Activated CD4-positive, alpha-beta T cell treated with anti-CD3 and anti-CD28 coated beads for 24 hours (primary cell): Measurements from ENCODE around the gene USP4.
"Not testable (repeated sequence)": the region's sequence is repeated elsewhere in the genome, so short reads cannot be mapped to it uniquely, and the experiment has no call there.

Experiments used
- DNase-seq, 2 donors: peaks; one replicate each; pipeline ENCODE4 v3.0.0-alpha.2; 2020; ENCODE audit warnings: low read depth in 2 of 2

Gene USP4

GRCh38 chr3:49352281-49352680 lies 12.4 kb upstream of the USP4 start:
- DNase-seq: no peak

- DNase-seq: no peak
Observed at GRCh38 chr3:49351521-49352011, 11.7 kb upstream of the USP4 start.

DNA sequence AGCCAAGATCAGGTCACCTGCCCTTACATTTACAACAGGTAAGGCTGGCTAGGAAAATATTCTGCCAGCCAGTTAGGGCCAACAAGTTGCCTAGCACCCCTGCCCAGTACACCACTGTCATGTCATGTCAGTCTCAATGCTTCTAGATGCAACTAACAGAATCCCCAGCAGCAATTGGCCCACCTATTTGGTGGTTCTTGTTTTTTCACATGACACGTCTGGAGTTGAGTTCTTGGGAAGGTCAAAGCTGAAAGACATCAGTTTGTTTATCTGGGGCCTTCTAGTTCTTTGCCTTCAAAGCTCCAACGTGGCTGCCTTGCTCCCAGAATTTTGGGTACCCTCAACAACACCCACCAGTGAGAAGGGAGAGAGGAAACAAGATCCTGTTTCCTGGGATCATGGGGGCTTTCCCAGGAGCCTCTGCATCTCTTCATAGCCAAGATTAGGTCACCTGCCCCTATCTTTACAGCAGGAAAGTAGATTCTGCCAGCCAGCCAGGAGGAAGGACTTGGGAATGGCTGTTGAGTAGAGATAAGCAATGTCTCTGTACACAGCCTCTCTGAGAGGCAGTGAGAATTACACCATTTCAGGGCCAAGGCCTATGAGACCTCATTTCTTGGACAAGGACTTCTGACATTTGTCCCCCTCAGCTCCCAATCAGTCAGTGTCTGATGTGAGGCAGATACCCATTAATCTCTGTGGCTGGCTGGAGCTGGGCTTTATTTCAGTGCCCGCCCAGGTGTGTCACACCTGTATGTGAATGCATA lies 9.7 kb upstream of the USP4 start:
- DNase-seq: no peak

- DNase-seq: not testable (repeated sequence)
Observed at GRCh38 chr3:49348361-49348760, 8.5 kb upstream of the USP4 start.

DNA sequence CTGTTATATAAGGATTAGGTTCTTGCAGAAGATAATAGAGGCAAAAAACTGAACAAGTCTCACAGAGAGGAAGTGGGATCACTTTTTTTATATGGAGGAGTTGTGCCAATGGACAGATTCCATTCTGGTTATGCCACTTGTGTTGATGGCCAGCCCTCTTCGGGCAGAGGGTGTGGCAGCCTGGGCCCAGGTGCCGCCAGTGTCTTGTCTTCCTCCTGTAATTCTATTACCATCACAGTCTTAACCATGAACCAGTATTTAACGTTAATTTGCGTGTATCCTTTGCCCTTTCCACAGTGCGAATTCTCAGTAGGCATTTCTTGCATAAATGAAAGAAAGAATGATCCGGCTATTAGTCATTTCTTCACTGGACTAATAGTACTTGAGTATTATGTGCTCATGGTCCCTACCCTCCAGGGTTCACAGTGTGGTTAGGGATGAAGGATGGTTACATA lies 7.0 kb upstream of the USP4 start:
- DNase-seq: no peak

DNA sequence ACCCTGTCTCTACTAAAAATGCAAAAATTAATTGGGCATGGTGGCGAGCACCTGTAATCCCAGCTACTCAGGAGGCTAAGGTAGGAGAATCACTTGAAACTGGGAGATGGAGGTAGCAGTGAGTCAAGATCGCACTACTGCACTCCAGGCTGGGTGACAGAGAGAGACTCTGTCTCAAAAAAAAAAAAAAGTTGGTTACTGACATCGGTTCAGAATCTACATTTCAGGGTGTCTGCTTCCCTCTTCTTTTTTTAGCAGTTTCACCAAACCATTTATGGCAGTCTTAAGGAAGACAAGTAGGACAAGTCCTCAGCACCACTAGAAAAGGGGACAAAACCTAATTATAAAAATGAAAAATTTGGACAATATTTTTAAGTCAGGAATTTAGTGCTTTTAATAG lies 3.3 kb upstream of the USP4 start:
- DNase-seq: no peak

DNA sequence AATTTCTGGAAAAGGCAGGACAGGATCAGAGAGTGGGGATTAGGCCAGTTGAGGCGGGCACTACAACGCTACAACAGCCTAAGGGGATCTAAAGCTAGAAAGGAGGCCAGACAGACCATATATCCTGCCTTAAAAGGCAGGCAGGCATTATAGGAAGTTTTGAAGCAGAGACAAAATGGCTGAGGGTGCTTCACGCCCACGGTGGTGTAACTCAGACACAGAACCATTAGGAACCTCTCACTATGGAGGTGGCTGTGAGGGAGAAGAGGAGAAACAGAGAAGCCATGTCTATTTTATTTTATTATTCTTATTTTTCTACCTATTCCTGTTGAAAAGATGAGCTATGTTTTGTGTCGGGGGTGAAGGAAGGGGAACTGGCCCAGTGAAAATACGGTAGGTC lies 2.1 kb upstream of the USP4 start:
- no peak for DNase-seq

DNA sequence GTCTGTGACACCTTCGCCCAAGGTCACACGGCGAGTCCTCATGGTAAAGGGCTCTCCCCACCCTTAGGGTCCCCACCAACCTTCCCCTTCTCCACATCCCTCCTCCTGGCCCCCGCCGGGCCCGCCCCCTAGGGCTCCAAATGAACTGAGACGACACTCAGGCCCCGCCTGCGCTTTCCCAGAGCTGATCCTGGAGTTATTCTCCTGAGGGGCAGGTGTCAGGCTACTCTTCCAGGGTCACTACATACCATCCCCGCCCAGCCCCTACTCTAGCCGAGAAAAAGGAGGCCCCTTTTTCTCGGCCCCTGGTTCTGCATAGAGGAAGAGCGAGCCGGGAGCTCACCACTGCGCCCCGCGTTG lies 292 bp downstream of the USP4 start:
- DNase-seq: no peak

GRCh38 chr3:49333916-49334633 lies 5.8 kb downstream of the USP4 start:
- no peak for DNase-seq

DNA sequence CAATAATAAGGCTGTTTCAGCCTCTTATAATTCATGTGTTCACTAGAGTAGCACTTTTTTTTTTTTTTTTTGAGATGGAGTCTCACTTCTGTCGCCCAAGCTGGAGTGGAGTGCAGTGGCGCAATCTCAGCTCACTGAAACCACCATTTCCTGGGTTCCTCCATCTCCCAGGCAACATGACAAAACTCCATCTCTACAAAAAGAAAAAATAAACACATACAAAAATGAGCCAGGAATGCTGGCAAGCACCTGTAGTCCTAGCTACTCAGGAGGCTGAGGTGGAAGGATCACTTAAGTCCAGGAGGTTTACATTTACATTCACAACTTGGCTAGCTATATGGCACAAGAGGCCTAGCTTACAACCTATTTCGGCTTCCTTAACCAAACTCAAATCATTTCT lies 6.8 kb downstream of the USP4 start:
- no peak for DNase-seq

DNA sequence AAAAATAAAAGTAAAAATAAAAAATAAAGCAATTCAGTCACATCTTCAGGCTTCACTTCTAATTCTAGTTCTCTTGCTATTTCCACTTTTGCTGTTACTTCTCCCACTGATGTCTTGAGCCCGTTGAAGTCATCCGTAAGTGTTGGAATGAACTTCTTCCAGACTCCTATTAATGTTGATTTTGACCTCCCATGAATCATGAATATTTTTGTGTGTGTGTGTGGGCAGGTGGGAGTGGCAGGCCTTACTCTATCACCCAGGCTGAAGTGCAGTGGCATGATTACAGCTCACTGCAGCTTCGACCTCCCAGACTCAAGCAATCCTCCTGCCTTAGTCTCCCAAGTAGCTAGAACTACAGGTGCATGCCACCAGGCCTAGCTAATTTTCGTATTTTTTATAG lies 10.7 kb downstream of the USP4 start:
- no peak for DNase-seq

DNA sequence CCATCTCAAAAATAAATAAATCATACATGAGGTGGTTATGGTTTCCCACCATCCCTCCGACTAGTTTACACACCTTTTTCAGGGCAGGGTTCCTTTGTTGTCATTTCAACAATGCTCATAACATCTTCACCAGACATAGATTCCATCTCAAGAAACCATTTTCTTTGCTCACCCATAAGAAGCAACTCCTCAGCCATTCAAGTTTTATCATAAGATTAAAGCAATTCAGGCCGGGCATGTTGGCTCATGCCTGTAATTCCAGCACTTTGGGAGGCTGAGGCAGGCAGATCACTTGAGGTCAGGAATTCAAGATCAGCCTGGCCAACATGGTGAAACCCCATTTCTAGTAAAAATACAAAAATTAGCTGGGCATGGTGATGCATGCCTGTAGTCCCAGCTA lies 11.5 kb downstream of the USP4 start:
- not testable (repeated sequence) for DNase-seq

- DNase-seq: no peak
Observed at GRCh38 chr3:49327485-49327884, 12.4 kb downstream of the USP4 start.

DNA sequence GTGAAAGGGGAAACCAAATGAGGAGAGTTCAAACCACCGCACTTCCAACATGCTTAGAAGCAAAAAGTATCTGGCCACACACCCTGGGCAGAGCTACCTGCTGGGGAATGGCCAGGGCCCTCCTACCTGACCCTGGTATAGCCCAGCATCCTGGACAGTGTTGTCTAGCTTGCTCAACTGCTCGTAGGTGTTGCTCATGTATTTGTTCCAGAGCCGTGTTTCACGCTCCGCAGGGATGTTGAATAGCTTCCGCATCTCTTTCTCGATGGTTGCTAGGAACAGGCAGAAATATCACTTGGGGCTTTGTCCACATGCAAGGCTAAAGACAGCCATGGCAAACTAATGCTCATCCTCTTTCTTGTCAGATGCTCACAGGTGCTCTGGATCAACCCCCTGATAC lies 15.1 kb downstream of the USP4 start:
- no peak for DNase-seq

- no peak for DNase-seq
Observed at GRCh38 chr3:49316696-49317457, 23.0 kb downstream of the USP4 start.

DNA sequence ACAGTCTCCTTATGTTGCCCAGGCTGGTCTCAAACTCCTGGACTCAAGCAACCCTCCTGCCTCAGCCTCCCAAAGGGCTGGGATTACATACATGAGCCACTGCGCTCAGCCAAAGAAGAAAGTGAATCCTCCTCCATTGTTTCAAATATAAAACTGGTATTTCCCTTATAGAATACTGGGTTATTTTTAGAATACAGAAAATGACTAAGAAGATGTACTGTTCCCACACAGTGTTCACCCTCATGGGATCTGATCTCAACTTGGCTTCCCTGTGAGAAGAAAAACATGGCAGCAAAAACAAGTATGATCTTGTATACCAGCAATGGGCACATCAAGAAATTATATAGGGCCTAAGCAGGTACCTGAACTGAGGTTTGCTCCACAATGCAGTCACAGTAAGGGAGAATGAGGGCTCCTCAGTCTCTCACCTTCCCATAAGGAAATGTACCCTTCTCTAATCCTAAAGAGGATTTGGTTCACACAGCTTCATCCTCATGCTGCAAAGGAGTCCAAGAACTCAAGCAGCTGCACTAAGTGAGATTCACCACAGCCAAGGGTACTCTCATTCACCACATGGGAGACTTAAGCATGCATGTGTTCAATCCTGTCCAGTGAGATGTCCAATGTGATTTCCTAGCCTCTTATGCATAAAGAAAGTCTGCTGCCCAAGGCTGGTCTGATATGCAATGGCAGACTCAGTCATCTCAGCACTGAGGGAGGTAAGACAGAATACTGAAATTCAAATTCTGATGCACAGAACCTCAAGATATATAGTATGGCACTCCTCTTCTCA lies 25.8 kb downstream of the USP4 start:
- no peak for DNase-seq

DNA sequence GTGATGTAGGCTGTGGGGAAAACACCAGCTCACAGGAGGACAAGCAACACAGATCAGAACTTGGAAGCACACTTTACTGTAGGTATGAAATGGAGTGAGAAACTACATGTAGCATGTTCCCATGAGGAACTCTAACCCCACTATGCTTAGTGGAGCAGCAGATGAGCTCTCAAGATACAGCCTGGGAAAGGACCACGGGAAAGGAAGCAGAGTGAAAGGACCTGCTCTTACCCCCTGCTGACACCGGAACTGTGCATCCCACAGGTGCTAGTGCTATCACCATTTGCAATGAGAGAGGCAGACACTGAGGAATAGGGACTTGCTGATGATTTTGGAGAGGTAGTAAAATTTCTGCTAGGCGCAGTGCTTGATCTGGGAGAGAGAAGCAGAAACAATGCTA lies 28.6 kb downstream of the USP4 start:
- DNase-seq: no peak

DNA sequence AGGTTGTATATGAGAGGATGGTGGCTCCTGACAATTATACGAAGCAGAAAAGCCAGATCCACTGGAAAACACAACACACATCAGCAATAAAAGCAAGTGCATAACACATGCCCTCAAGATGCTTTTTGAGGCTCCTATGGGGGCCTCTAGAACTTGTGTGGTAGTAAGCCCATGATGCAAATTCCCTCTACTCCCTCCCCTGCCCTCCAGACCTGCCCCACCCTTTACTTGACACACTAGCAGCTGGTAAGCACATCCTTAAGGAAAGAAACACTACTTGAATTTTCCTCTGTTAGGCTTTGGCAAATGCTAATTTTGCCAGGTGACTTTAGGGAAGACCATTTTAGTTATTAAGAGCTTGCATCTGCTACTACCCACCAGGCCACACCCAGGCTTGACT lies 29.2 kb downstream of the USP4 start:
- DNase-seq: no peak

DNA sequence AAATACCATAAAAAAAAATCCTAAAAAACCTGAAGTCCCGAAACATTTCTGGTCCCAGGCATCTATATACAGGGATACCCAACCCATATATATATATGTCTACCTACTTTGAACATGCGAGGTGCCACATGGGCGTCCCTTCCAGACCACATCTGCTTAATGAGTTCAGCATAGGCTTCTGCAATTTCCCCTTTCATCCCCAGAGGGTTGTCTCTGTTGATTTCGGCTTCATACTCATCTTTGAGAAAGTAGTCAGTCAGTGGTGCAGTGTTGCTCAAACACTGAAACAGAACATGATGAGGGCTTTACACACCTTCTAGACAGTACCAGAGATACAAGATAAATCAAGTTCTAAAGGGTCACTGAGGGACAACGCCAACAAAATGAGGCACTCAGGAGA lies 34.2 kb downstream of the USP4 start:
- DNase-seq: no peak

DNA sequence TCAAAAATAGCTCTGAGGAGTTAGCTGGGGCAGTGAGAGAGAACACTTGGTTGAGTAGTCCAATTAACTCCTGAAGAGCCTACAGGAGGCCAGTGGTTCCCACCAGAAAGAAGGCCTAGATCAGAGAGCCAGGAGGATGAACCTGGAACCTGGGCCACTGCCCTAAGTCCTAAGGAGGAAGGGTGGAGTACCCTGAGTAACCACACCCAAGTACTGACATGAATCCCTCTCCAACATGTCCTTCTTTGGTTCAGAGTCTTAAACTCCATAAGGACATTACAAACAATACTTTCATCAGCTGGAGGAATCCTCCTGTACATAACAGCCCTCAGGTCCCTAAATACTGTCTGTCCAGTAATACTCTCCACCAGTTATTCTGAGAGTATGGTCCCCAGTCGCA lies 37.2 kb downstream of the USP4 start:
- DNase-seq: no peak

GRCh38 chr3:49300595-49300994 lies 39.3 kb downstream of the USP4 start:
- no peak for DNase-seq

- no peak for DNase-seq
Observed at GRCh38 chr3:49298511-49298910, 41.3 kb downstream of the USP4 start.
